GM12891 (cell line): ENCODE measurements around the gene MYRF.

ENCODE experiments used
- POLR2A ChIP-seq: IDR thresholded peaks from 2 replicates; pipeline ENCODE4 v1.6.1; 2011; ENCODE audit warnings: low read depth, low read length, control low read depth
- POLR2AphosphoS5 ChIP-seq: IDR thresholded peaks from 2 replicates; pipeline ENCODE4 v1.6.1; 2011; ENCODE audit warnings: low read depth, low read length, control low read depth

DNA sequence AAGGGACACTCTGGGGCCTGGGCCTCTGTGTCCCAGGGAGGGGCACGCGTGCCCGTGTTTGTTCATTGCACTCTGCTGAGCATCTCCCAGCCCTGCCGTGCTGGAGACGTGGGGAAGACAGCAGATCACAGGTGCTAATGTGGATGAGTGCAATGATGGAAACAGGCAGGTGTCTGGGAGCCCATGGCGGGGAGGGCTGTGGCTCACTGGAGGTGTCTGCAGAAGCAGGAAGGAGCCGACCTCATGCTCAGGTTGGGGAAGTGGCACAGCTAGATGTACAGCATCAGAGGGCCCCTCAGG is 32.0 kb downstream of the MYRF start:
- TF ChIP-seq POLR2AphosphoS5 (0 out of 2 replicates have a peak, but pooled peaks have one; percentile 6), POLR2A (no peak)
